ENCODE measurements around the gene ZNF679.
"Not testable (repeated sequence)": the region's sequence is repeated elsewhere in the genome, so short reads cannot be mapped to it uniquely, and the experiment has no call there.

GRCh38 chr7:64316031-64316742 lies 87.9 kb downstream of the ZNF679 start:
- TF ChIP-seq POLR2A, CTCF, POLR2AphosphoS5 (IDR thresholded peaks at IDR 0.05): not testable (repeated sequence)

Data from upper lobe of left lung (tissue), 4 donors.